Forelimb muscle (tissue), 1 donor: Measurements from ENCODE around the gene STXBP5. TPM values are rescaled to one million over a fixed set of nuclear protein-coding genes. Genes with fewer than 3 reads are reported as not detected.

Experiments
- DNase-seq: peaks from one replicate; pipeline ENCODE4 v3.0.0-alpha.2; 2013; ENCODE audit warnings: low read depth
- polyA plus RNA-seq: library from polyadenylated mRNA; unstranded; fragments of 120-200 nt; gene quantifications from one replicate; pipeline ENCODE4 v1.2.1, GENCODE V29; 2013; ENCODE audit not compliant: insufficient read length

STXBP5 gene
- polyA plus RNA-seq, result 16.5 TPM

DNA sequence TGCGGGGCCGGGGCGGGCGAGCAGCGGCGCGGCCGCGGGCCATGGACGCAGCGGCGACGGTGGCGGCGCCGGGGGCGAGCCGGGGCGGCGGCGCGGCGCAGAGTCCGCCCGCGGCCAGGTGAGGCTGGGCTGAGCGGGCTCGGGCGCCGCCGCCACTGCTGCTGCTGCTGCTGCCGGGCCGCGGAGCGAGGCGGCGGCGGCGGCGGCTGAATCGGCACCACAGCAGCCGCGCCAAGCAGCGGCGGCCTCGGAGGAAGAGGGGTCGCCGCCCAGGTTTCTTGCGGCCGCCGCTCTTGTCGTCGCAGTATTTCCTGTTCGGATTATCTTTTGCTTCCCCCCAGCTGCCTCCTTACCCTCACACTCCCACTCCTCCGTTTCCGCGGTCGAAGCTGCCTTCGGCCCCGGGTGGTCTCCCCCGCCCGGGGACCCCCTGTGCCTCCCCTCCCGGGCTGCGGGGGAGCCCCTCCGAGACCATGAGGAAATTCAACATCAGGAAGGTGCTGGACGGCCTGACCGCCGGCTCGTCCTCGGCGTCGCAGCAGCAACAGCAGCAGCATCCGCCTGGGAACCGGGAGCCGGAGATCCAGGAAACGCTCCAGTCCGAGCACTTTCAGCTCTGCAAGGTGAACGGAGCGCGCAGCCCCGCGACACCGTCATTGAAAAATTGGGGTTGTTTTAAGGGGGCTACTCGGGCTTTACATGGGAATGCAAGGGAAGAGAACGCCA, at the start of gene STXBP5:
STXBP5 (plus strand) TSS at position 358 of the 726 bp plus-strand sequence; CDS start at position 474, 116 bp downstream.
- DNase-seq, result no peak

DNA sequence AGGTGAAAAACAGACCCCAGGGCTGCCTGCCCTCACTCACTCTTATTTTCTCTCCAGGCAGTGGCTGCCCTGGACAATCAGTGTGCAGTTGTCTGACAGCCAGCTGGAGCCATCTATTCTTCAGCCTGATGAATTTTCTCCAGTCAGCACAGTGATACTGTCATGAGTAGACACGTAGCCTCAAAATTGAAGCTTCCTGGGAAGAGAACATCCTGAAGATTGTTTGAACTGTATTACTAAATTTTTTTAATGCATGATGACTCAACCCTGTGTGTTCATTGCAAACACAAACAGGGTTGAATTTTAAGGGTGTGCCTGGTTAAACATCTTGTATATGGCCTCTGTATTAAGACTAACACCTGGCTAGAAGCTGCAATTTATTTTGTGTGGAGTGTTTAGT, 49.8 kb upstream of the STXBP5 start:
- no peak for DNase-seq

- DNase-seq, result no peak
Measured at GRCh38 chr6:147156218-147156617, 48.0 kb upstream of the STXBP5 start.

DNA sequence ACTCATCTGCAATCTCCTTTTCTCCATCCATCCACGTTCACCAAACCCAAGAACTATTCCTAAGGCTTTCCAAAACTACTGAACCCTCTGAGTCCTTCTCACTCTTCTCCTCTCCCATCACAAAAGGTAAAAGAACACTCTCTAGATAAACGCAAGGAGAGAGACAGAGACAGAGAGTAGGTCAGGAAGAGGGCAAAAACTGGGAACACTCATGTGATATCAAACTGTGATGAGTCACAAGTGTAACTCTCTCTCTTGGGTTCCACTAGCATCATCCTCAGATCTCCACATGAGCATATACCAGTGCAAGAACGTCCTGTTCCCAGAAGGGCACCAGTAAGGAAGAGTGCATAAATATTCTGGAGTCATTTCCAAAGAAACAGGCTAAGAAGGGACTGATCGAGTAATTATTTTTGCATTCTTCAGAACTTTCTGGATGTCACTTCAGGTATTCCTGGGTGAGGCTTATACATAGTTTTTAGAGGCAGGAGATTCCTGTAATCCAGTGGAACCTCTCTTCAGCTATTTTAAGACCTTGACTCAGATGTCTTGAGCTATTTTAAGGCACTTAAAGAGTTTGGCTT, 47.3 kb upstream of the STXBP5 start:
- DNase-seq, result no peak

DNA sequence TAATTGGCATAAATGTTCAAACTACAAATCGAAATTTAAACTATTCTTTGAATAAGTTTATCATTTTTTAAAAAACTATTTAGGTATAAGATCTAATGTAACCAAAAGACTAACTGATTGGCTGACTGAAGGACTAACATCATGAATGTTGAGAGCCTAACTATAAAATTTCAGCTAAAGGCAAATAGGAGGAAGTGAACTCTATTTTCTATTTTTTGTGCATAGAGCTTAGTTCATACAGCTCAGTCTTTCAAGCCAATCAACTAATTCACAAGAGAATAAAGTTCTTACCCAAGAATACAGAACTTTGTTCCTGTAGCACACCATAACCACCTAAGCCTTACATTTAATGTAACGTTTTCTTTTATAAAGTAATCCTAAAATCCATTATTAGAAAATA, 46.3 kb upstream of the STXBP5 start:
- no peak for DNase-seq

DNA sequence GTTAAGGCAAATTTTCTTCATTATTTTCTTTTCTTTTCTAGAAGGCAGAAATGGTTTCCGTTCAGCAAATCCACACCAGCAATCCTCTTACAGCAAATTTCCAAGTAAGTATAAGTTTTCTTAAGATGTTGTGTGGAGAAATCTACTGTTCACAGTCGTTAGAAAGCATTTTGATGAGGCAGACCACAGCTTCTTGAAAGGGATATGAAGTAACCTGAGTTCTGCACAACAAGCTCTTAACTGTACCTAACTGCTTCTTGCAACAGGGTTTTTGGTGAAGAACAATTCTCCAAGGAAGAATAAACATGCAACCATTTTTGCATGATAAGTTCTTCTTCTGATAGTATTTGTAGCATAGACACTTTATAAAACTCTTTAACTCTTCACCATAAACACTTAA, 45.3 kb upstream of the STXBP5 start:
- no peak for DNase-seq

GRCh38 chr6:147159536-147160374, 44.5 kb upstream of the STXBP5 start:
- DNase-seq, result no peak

DNA sequence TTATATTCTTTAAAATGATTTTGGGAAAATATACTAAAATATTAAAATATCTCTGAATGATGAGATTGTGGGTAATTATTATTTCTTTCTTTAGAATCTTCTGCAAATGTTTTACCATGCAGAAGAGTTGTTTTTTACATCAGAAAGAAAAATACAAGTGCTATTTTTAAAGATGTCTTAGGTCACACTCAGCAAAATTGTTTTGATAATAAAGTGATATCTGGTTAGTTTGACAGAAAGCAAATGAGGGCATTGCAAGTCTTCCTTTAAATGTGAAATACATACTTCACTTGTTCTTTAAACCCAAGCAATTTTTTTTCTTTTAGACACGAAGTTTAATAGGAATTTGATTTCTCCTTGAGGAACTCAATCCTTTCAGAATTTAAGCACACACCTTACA, 43.6 kb upstream of the STXBP5 start:
- DNase-seq, result no peak

GRCh38 chr6:147161253-147161973, 42.8 kb upstream of the STXBP5 start:
- DNase-seq, result no peak

- DNase-seq, result no peak
Measured at GRCh38 chr6:147161974-147162495, 42.2 kb upstream of the STXBP5 start.

- no peak for DNase-seq
Measured at GRCh38 chr6:147164761-147165160, 39.5 kb upstream of the STXBP5 start.

DNA sequence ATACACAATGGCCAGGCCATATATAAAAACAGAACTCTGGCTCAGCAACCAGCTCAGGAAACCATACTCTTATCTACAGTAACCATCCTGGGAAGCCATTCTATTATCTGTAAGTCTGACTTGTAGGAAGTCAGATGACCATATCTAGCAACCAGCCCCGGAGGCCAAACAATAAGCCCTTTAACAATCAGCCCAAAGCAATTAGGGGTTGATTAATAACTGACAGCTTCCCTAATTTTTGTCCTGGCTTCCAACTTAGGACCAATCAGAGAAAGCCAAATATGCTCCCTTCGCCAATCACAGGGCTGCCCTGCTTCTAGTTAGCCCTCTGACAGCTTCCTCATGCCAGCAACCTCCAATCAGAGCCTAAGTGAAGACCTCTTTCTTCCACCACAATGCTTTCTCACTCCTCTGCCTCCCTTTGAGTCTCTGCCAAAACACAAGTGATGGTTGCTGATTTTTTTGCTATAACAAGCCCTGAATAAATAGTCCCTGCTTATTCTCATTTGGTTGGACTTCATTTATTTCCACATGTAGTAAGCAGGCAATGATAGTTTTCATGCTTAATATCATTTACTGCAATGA, 37.8 kb upstream of the STXBP5 start:
- DNase-seq, result no peak

GRCh38 chr6:147166992-147167391, 37.2 kb upstream of the STXBP5 start:
- no peak for DNase-seq

DNA sequence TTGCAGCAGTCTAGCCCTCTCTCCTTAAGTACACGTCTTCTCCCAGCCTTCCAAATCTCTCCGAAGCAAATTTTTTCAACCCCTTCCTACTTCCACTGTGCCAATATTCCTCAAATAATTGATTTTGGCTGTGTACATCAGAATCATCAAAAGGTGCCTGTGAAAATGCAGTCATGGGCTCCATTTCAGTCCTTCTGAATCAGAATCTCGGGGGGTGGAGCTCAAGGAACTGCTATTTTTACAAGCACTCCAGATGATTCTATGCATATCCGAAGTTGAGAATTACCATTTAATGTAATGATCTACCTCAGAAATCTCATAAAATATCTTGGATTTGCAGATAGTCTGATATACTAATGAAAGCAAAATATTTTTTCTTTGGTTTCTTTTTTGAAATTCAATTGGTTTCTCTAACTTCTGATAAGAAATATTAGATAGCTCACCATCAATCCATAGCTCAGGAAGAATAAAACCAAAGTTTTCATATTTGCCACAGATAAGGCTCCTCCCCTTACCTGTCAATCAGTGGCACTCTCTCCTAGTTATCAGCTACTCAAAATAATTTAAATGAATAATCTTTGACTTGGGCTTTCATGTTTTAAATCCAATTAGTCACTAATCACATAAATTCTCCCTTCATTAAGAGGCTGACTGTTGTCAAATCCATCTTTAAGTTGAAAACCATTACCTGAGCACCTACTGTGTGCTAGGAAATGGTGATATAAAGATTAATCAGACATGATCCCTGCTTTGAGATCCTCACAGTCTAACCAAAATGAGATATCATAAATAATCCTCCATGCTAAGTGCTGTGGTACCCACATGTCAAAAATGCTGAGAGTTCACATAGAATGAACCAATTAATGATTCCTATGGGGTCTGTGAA, 36.4 kb upstream of the STXBP5 start:
- no peak for DNase-seq

- DNase-seq, result no peak
Measured at GRCh38 chr6:147169529-147169928, 34.7 kb upstream of the STXBP5 start.

- no peak for DNase-seq
Measured at GRCh38 chr6:147170269-147170668, 33.9 kb upstream of the STXBP5 start.

DNA sequence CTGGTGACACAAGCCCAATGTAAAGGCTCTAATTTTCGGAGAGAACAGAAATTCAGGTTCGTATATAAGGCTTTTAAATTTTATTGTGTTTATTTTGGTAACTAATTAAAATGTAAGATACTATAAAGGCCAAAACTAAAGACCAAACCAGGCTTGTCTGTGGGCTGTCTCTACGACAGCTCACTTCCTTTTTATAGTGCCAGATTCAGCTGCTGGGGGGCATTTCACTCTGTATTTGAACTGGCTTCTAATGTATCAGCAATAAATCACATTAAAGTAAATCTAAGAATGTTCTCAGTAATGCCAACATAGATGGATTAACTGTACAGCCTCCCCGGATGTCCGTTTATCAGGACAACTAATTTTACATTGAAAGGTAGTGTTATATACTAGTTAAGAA, 31.1 kb upstream of the STXBP5 start:
- DNase-seq, result no peak

DNA sequence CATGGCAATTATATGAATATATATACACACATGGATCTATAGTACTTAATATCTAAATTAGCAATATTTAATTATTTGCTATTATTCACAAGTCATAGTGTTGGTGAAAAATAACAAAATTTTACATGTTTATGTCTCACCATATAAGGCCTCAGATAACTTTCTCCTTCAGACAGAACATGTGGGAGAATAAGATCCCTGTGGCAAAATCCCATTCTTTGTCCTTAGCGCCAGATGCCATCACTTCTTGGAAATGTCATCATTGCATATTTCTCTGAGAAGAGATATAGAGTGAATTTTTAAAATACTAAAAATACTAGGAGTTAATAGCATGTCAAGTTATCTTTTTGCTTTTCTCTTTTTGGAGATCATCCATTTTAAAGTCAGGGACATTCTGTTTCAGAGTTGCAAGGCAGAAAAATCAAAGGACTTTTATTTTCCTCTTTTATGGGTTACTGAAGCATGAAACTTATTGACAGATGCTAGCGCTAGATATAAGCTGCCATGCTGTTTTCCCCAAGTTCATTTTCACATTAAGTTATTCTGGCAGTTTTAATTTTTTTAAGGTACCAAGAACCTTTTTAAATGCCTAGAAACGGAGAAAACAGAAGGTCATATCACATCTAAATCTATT, 30.4 kb upstream of the STXBP5 start:
- no peak for DNase-seq

DNA sequence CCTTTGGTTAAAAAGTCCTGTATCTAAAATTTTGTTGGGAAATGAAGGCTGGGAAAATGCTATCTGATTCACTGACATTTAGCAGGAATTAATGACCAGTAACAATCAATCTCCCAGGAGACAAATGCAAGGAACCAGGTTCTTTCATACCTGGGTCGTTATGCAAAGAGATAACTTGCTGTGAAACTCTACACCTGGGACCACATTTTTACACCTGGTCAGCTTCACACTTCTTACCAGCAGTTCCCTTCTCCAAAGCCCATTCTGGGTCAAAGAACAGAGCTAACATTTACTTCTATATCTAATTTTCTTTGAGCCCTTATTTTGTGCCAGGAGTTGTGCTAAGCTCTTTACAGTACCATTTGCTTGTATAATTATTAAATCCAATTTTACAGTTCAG, 27.4 kb upstream of the STXBP5 start:
- DNase-seq, result no peak

GRCh38 chr6:147177286-147177685, 26.9 kb upstream of the STXBP5 start:
- no peak for DNase-seq
